Left hindlimb (tissue), 1 donor: ENCODE results near the gene PPP4R4.
"Not testable (repeated sequence)": the region's sequence is repeated elsewhere in the genome, so short reads cannot be mapped to it uniquely, and the experiment has no call there.

Source experiments
- DNase-seq: peaks from one replicate; pipeline ENCODE4 v3.0.0-alpha.2; 2018

The PPP4R4 gene

GRCh38 chr14:94282991-94283723, 109.0 kb downstream of the PPP4R4 start:
- DNase-seq, result no peak

DNA sequence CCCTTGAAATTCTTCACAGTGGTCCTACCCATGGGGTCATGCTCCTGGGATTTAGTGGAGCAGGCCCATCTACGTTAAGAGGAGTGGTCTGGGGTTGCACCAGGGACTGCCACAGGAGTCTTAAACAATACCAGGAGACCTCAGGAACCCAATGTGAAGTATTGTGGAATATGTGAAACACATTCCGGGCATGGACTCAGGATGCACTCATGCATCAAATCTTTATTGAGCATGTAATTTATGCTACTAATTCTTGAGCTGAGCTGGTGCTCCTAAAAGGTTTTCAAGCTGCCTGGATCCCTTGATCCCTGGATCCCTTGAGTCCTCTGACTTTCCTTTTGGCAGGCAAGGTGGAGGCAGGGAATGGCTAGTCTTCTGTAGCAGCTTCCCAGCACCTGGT, 110.1 kb downstream of the PPP4R4 start:
- DNase-seq, result no peak

GRCh38 chr14:94285158-94285557, 111.0 kb downstream of the PPP4R4 start:
- DNase-seq, result no peak

DNA sequence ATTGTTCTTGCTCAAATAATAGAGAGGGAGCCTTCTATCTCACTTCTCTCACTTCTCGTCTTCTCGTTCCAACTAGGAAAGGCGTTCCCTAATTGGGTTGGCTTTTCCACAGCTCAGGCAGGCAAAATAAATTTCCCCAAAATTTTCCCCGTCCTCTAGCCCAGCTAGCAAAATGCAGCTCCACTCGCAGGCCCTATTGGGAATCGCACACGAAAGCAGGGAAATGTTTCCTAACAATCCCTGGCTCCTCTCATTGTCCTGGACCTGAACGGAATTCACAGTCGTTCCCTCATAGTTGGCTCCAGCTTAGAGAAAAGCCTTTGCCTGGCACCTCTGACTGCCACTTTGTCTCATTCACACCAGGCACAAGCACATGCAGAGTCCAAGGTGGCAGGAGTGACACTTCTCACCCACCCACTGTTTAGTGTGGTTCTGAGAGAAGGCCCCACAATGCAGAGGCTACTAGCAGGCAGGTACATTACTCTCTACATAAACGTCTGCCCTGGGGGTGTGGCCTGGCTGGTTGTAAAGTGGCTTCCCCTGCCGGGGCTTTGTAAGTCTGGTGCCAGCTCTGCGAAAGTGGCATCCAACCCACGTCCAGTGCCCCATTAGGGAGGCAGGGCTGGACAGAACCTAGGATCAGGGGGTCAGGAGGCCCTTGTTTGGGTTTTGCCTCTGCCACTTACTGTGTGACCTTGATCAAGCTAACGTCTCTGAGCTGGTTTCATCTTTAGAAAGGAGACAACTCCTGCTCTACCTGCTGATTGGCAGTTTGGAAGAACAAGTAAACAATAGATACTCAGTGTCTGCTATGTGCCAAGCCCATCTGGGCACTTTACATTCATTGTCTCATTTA, 114.7 kb downstream of the PPP4R4 start:
- DNase-seq, result no peak

DNA sequence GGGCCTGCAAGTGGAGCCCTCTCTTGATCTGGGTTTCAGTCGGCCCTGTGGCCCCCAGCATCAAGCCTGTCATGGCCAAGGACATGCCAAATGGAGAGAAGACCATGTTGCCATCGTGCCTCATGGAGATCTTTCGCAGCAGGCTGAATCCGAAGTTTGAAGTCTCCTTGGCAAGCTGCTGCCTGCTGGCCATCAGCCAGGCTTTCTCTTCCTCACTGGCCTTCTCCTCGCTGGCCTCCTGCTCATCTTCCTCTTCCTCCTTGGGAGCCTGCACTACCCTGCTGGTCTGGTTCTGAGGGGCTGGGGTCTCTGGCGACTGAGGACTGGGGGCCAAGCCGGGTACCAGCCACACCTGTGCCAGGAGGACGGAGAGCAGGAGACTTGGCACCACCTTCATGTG, 116.1 kb downstream of the PPP4R4 start:
- DNase-seq, result no peak

DNA sequence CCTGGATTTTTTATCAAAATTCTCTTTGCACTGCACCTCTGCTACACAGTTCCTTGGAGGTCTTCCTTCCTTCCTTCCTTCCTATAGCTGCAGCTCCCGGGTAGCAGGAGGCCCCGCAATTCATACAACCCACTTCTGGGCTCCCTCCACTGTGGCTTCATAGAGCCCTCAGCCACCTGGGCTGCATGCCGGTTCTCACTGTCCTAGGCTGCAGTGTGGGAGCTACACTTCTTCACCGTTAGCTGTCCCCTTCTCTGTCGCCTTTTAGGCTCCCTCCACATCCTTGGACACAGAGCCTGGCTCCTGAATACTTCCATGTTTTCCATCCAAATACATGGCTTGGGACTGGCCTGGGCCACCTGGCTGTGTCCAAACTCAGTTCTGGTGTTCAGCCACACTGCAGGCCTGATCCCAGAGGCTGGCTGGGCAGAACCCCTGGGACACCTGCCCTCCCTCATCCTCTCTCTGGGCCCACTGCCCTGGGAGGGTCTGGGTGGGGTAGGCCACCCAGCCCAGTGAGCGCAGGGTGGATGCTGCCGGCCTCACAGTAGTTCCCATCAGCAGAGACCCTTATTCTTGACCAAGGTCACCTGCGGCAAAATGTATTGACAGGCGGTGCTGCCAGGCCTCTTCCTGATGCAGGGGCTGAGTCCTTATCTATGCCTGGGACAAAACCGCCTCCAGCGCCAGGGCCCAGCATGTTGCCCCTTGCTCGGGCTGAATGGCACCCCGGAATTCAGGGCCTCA, 117.2 kb downstream of the PPP4R4 start:
- no peak for DNase-seq

GRCh38 chr14:94291906-94292525, 117.9 kb downstream of the PPP4R4 start:
- no peak for DNase-seq

DNA sequence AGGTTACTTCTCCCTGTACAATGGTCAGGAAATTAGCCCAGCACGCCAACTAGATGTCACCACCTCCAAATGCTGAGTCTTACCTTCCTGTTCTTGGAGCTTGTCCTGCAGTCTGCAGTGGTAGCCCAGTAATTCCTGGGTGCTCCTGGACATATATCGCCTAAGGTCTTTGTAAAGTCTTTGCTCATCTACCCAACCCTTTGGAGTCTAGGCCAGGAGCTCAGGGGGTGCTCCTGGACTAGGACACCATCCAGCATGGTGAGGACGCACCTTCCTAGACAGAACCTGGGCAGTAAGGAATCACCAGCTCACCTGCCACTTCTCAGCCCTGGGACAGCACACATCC, 118.4 kb downstream of the PPP4R4 start:
- DNase-seq, result no peak

- DNase-seq, result no peak
These were observed 118.9 kb downstream of the PPP4R4 start, which contains the start of gene SERPINA10 for GRCh38 chr14:94292872-94293577. TSS of gene SERPINA10 (minus strand) at chr14:94293268. CDS start at chr14:94290593, 2,675 bp downstream.

- DNase-seq, result no peak
These were observed 119.4 kb downstream of the PPP4R4 start for GRCh38 chr14:94293578-94293924.

DNA sequence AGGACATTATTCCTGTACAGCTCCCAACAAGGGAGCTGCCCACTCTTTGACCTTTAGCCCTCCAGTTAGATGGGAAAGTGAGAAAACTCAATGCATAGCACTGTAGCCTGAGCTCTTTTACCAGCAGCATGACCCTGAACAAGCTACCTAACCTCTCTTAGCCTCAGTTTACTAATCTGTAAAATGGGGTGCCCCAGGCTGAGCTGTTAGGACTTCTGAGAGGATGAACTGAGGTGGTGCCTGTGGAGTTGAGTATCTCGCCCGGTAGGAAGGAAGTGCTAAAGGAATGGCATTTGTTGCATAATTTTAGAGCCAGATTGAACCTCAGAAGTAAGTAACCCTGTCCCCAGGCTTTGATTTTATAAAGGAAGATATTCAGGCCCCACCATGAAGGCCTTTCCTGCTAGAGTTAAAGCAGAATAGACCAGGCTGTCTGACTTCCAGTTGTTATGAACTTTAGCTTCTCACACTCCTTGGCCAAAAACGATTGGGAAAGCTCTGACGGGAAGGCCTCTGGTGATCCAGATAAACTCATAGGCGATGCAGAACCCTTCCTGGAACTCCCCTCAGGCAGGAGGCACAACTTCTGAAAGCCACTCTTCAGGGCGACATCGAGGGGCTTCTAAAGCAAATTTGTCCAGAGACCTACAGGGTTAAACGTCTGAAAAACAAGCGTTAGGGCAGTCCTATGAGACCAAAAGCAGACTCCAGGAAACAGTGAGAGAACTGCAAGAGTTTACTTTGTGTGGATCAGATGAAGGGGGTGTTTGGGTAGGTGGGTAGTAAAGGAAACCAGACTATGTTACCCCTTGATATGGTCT, 121.4 kb downstream of the PPP4R4 start:
- DNase-seq, result no peak

DNA sequence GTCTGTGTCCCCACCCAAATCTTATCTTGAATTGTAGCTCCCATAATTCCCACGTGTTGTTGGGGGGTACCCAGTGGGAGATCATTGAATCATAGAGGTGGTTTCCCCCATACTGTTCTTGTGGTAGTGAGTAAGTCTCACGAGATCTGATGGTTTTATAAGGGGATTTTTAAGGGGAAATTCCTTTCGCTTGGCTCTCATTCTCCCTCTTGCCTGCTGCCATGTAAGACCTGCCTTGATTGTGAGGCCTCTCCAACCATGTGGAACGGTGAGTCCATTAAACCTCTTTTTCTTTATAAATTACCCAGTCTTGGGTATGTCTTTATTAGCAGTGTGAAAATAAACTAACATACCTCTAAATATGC, 122.0 kb downstream of the PPP4R4 start:
- DNase-seq, result not testable (repeated sequence)

GRCh38 chr14:94298130-94298529, 124.0 kb downstream of the PPP4R4 start:
- DNase-seq, result no peak

GRCh38 chr14:94303111-94303510, 129.0 kb downstream of the PPP4R4 start:
- DNase-seq, result no peak

DNA sequence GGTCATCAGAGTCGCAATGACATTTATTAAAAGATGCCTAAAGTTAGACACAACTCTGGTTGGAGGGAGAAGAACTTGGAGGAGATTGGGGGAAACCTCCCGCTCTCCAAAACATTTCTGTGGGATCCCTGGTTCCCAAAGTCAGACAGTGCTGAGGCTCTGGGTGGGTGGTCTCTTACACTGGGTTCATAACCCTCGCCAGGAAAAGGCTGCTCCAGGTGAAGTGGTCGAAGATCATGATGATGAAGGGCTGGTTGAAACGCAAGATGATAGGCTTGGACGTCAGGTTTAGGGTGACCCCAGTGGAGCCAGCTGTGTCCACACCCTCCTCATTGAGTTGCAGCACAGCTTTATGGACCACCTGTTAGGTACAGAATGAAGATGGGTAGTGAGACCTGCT, 130.1 kb downstream of the PPP4R4 start:
- no peak for DNase-seq

DNA sequence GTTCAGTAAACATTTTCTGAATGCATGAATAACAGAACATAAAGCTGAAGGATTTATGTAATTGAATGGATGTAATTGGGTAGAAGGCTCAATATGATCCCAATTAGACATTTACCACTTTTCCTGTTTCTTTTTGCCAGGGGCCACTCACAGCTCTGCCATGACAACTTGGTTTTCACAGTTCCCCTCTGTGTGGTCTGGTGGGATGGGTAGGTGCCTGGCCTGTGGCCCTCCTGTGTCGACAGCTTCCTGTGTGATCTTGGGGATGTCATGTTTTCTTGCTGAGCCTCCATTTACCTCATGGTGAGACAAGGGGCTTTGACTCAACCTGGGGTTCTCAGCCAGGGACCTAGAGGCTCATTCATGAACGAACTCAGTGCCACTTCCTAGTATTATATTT, 131.5 kb downstream of the PPP4R4 start:
- DNase-seq, result no peak

DNA sequence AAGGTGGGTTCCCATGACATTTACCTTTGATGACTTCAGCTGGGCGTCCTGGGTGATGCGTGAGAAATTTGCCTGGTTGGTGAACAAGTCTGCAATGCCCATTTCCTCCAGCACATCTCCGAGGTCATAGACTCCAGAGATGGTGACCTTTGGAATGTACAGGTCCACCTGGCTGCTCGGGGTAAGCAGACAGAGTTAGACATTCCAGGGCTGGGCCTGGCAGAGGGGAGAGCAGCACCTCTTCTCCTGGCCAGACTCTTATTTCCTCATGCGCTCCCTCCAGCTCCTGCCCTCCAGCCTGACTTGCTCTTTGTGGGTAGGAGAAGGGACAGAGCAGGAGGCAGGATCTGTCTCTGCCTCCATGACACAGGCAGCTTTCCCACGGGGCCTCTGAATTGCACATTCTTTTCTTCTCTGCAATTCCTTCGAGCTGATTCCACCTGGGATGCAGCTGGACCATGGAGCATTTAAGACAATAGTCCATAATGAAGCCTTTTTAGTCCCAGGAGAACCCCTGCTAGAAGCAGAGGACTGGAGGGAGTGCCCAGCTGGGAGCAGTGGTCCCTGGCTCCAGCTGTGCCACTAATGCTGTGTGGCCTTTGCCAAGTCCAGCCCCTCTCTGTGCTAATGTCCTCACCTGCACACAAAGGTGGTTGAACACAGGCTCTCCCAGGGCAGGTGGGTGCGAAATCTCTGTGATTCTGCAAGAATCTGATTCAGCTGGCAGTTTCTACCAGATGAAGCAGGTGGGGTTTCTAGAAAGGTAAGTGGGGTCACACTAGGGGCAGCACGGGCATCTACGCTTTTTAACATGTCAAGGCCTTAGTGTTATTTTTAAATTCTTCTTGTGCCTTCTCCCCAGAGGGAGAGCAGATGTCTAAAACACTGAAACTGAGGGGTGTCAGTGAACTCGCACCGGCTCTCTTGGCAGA, 132.2 kb downstream of the PPP4R4 start:
- DNase-seq, result no peak

- no peak for DNase-seq
These were observed 133.4 kb downstream of the PPP4R4 start for GRCh38 chr14:94307410-94307992.

GRCh38 chr14:94309721-94310120, 135.6 kb downstream of the PPP4R4 start:
- no peak for DNase-seq

GRCh38 chr14:94310248-94310647, 136.1 kb downstream of the PPP4R4 start:
- no peak for DNase-seq
